ACC112 (cell line): Measurements from ENCODE around the gene DMAC2L.

Experiments
- H2AFZ ChIP-seq: fragments of 200-600 bp; sonication (generic); one replicate; pipeline ENCODE4 v1.6.0; 2017; ENCODE audit warnings: antibody characterized with exemption, low read length; ENCODE audit not compliant: unreplicated experiment
- H3K27ac ChIP-seq: fragments of 200-600 bp; sonication (generic); 2 replicates; pipeline ENCODE4 v1.5.1; 2014; ENCODE audit warnings: low read depth, mild to moderate bottlenecking, antibody characterized with exemption, low read length, moderate library complexity
- H3K27me3 ChIP-seq: fragments of 200-600 bp; sonication (generic); 2 replicates; pipeline ENCODE4 v1.6.1; 2014; ENCODE audit warnings: mild to moderate bottlenecking, antibody characterized with exemption, low read length, moderate library complexity, mixed read lengths; ENCODE audit not compliant: insufficient read depth
- H3K36me3 ChIP-seq: fragments of 200-600 bp; sonication (generic); 2 replicates; pipeline ENCODE4 v1.6.1; 2016; ENCODE audit warnings: mild to moderate bottlenecking, antibody characterized with exemption, low read length, moderate library complexity, mixed read lengths; ENCODE audit not compliant: insufficient read depth
- H3K4me1 ChIP-seq: fragments of 200-600 bp; sonication (generic); one replicate; pipeline ENCODE4 v1.6.1; 2016; ENCODE audit warnings: low read length, mixed read lengths; ENCODE audit not compliant: insufficient read depth, unreplicated experiment, control insufficient read depth
- H3K4me3 ChIP-seq: fragments of 200-600 bp; sonication (generic); 2 replicates; pipeline ENCODE4 v1.5.1; 2014; ENCODE audit warnings: mild to moderate bottlenecking, low read depth, low read length
- H3K79me2 ChIP-seq: fragments of 200-600 bp; sonication (generic); one replicate; pipeline ENCODE4 v1.6.0; 2016; ENCODE audit warnings: low read length; ENCODE audit not compliant: control insufficient read depth, unreplicated experiment, insufficient read depth

DMAC2L gene

GRCh38 chr14:50311972-50312733 is at the start of gene DMAC2L, which contains the start of gene L2HGDH:
Gene DMAC2L, plus strand, starts transcription at chr14:50312324. Its CDS starts 9,164 bp downstream, at chr14:50321488.
Gene L2HGDH, minus strand, starts transcription at chr14:50312229. Its CDS starts 79 bp downstream, at chr14:50312150.
- Histone ChIP-seq H2AFZ (peak within 1 kb of the TSS; percentile 86), H3K27ac (peak within 1 kb of the TSS; percentile 82), H3K36me3 (no peaks in the 10 kb centered on the region), H3K4me1 (peaks cover 17% of the 10 kb centered on the region), H3K79me2 (peaks cover 13% of the 10 kb centered on the region), H3K4me3 (peak within 1 kb of the TSS; percentile 89), H3K27me3 (no peaks in the 10 kb centered on the region)

- Histone ChIP-seq H3K36me3 (no peaks in the 10 kb centered on the region), H3K4me1 (no peaks in the 10 kb centered on the region), H3K27me3 (no peaks in the 10 kb centered on the region), H2AFZ (no peak overlapping the region), H3K4me3 (no peak overlapping the region), H3K79me2 (no peaks in the 10 kb centered on the region), H3K27ac (no peak overlapping the region)
These were observed 49.3 kb upstream of the DMAC2L start for GRCh38 chr14:50262865-50263264.

GRCh38 chr14:50263321-50263720 is 48.8 kb upstream of the DMAC2L start:
- H3K4me3 ChIP-seq, result no peak overlapping the region
- no peaks in the 10 kb centered on the region for H3K4me1 ChIP-seq
- H3K36me3 ChIP-seq, result no peaks in the 10 kb centered on the region
- no peaks in the 10 kb centered on the region for H3K79me2 ChIP-seq
- no peak overlapping the region for H2AFZ ChIP-seq
- H3K27me3 ChIP-seq, result no peaks in the 10 kb centered on the region
- no peak overlapping the region for H3K27ac ChIP-seq

DNA sequence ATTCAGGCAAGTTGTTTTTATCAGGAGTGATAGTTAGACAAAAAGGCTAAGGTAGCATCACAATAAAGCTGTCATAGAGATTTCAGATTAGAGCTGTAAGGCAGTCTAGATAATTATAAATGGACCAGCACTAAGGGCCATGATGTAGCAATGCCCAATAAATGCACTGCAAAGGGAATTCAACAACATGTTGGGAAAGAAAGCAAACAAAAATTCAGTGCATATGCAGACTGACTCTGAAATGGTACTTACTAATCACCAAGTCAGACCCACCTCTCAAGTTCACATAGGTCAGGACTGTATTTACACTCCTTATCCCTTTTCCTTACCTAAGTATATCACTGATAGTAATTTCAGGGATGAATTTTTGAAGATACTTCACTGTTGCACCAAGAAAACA is 47.1 kb upstream of the DMAC2L start:
- H3K27ac ChIP-seq, result no peak overlapping the region
- H2AFZ ChIP-seq, result no peak overlapping the region

GRCh38 chr14:50270932-50271331 is 41.2 kb upstream of the DMAC2L start:
- no peak overlapping the region for H3K4me3 ChIP-seq
- no peaks in the 10 kb centered on the region for H3K27me3 ChIP-seq
- no peaks in the 10 kb centered on the region for H3K79me2 ChIP-seq
- H3K4me1 ChIP-seq, result no peaks in the 10 kb centered on the region
- no peak overlapping the region for H2AFZ ChIP-seq
- H3K27ac ChIP-seq, result no peak overlapping the region
- no peaks in the 10 kb centered on the region; the same call in 1 of the 2 replicates for H3K36me3 ChIP-seq

More for the DNA sequence above, 47.1 kb upstream of the DMAC2L start:
- no peaks in the 10 kb centered on the region for H3K79me2 ChIP-seq
- H3K4me1 ChIP-seq, result no peaks in the 10 kb centered on the region
- H3K27me3 ChIP-seq, result no peaks in the 10 kb centered on the region
- no peaks in the 10 kb centered on the region for H3K36me3 ChIP-seq
- no peak overlapping the region for H3K4me3 ChIP-seq

DNA sequence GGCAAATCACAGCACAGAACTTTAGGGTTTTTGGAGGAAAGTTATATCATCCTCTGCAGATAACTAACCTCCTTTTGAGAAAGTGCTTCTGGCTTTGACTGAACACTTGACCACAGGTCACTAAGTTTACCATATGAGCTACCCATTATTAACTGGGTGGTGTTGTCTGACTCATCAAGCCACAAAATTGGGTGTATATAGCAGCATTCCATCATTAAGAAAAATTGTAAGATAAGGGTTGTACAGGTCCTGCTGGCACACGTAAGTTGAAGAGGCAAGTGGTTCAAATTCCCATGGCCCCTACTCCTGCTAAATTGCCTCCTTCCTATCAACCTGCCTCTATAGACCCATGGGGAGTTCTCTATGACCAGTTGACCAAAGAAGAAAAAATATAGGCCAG is 39.6 kb upstream of the DMAC2L start:
- no peak overlapping the region for H3K27ac ChIP-seq
- H3K4me3 ChIP-seq, result no peak overlapping the region
- no peaks in the 10 kb centered on the region for H3K27me3 ChIP-seq
- H3K36me3 ChIP-seq, result no peaks in the 10 kb centered on the region; the same call in 1 of the 2 replicates
- H3K4me1 ChIP-seq, result no peaks in the 10 kb centered on the region
- no peak overlapping the region for H2AFZ ChIP-seq
- H3K79me2 ChIP-seq, result no peaks in the 10 kb centered on the region

DNA sequence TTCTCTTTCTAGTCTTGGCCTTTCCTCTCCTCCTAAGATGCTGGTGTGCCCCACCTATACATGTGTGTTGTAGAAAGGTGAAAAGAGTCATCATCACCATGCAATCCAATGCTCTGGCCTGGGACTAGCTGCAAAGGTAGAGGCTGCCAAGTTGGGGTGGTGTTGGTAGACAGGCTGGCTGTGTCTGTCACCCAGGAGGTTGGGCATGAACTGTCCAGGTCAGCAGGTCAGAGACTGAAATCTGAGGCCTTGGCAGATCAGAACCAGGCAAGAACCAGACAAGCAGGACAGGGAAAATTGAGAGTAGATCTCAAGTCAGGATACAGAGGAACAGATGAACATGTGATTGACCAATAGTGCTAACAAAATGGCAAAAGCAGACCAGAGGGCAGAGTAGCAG is 26.3 kb upstream of the DMAC2L start:
- Histone ChIP-seq H3K27me3 (no peaks in the 10 kb centered on the region), H2AFZ (no peak overlapping the region), H3K27ac (no peak overlapping the region), H3K4me1 (no peaks in the 10 kb centered on the region), H3K36me3 (no peaks in the 10 kb centered on the region), H3K4me3 (no peak overlapping the region), H3K79me2 (no peaks in the 10 kb centered on the region)

DNA sequence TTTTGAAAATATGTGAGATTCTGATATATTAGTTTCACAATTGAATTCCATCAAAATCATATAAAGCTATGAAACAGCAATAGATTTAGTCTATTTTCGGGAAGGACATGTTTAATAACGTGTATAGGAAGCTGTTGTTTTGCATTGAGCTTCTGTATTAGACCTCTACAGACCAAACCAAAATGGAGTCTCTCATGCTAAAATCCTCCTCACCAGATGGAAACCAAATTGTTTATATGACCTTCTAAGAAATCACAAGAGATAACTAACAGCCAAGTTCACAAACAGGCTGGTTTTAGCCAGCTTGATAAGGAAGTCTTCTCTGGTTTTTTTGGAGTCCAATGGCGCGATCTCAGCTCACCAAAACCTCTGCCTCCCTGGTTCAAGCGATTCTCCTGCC is 24.0 kb upstream of the DMAC2L start:
- Histone ChIP-seq H3K27me3 (no peaks in the 10 kb centered on the region), H3K36me3 (peaks cover 7% of the 10 kb centered on the region; the same call in 1 of the 2 replicates), H3K79me2 (no peaks in the 10 kb centered on the region), H3K27ac (no peak overlapping the region), H3K4me3 (no peak overlapping the region), H2AFZ (no peak overlapping the region), H3K4me1 (no peaks in the 10 kb centered on the region)

GRCh38 chr14:50290306-50290705 is 21.8 kb upstream of the DMAC2L start:
- Histone ChIP-seq H3K4me3 (no peak overlapping the region), H3K27me3 (no peaks in the 10 kb centered on the region), H3K4me1 (no peaks in the 10 kb centered on the region), H2AFZ (no peak overlapping the region), H3K27ac (no peak overlapping the region), H3K36me3 (peaks cover 7% of the 10 kb centered on the region; the same call in 1 of the 2 replicates), H3K79me2 (no peaks in the 10 kb centered on the region)

DNA sequence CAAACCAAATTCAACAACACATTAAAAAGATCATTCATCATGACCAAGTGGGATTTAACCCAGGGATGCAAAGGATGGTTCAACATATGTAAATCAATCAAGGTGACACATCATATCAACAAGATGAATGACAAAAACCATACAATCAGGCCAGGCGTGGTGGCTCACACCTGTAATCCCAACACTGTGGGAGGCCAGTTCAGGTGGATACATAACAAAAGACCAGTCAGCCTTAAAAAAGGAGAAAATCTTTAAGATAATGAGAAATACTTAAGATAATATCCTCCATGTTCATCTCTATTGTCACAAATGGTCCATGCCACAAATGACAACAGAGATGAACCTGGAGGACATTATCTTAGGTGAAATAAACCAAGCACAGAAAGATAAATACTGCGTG is 12.5 kb upstream of the DMAC2L start:
- Histone ChIP-seq H2AFZ (no peak overlapping the region), H3K36me3 (peaks cover 4% of the 10 kb centered on the region; the same call in 1 of the 2 replicates), H3K4me1 (no peaks in the 10 kb centered on the region), H3K27me3 (no peaks in the 10 kb centered on the region), H3K79me2 (no peaks in the 10 kb centered on the region), H3K27ac (no peak overlapping the region), H3K4me3 (no peak overlapping the region)

GRCh38 chr14:50301914-50302313 is 10.2 kb upstream of the DMAC2L start:
- Histone ChIP-seq H3K27me3 (no peaks in the 10 kb centered on the region), H3K79me2 (no peaks in the 10 kb centered on the region), H3K4me1 (no peaks in the 10 kb centered on the region), H3K4me3 (no peak overlapping the region), H3K36me3 (peaks cover 4% of the 10 kb centered on the region; the same call in 1 of the 2 replicates), H3K27ac (no peak overlapping the region), H2AFZ (no peak overlapping the region)
